HG03196 (cell line): ENCODE measurements around the gene MYO15B.

Experiments used
- ATAC-seq: cut with Tn5 transposase; IDR thresholded peaks from one replicate; pipeline ENCODE4 v1.9.1; 2021; ENCODE audit not compliant: unreplicated experiment

The MYO15B gene

DNA sequence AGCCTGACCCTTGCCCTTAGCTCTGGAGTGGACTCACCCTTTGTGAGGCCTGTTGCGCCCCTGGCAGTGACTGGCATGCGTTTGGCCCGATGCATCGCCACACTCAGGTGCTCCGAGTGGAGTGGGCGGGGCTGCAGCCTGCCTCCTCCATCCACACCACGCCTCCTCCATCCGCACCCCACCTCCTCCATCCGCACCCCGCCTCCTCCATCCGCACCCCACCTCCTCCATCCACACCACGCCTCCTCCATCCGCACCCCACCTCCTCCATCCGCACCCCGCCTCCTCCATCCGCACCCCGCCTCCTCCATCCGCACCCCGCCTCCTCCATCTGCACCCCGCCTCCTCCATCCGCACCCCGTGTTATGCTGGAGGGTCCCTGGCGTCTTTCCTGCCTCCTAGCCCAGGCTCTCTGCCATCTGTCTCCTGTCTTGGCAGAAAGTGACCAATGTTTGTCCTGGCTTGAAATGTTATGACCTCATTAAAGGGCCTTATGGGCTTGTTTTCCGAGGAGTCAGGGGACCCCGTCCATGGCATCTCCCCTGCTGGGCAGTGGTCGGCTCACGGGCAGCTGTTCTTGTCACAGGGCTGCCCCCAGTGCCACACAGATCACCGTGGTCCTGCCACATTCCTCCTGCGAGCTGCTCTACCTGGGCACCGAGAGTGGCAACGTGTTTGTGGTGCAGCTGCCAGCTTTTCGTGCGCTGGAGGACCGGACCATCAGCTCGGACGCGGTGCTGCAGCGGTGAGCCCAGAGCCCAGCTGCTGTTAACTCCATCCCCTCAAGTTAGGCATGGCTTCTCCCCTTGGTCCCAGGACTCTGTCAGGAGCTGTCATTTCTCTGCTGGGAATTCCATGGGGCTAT, 28.7 kb upstream of the MYO15B start:
- no peak for ATAC-seq

DNA sequence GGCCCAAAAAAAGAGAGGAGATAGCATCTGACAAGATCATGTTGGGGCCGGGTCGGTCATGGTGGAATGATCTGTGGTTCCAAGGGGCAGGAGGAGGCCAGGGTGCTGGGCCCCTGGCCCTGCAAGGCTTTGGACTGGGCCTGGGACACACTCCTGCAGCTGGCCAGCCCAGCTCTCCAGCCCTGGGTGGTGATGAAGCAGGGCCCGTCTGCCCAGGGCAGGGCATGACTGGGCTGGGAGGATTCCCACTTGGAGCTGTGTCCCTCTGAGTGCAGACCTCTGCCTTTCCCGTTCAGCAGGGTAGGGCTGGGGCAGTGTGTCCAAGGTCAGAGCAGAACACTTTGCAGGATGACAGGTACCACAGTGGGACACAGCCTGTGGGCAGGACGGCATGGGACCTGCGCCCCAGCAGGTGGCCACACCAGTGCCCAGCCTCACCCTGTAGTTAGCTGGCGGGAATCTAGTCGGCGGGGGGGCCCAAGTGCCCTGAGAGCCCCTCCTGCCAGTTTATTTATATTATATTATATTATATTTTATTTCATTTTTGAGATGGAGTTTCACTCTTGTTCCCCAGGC, 27.6 kb upstream of the MYO15B start:
- ATAC-seq, result no peak

DNA sequence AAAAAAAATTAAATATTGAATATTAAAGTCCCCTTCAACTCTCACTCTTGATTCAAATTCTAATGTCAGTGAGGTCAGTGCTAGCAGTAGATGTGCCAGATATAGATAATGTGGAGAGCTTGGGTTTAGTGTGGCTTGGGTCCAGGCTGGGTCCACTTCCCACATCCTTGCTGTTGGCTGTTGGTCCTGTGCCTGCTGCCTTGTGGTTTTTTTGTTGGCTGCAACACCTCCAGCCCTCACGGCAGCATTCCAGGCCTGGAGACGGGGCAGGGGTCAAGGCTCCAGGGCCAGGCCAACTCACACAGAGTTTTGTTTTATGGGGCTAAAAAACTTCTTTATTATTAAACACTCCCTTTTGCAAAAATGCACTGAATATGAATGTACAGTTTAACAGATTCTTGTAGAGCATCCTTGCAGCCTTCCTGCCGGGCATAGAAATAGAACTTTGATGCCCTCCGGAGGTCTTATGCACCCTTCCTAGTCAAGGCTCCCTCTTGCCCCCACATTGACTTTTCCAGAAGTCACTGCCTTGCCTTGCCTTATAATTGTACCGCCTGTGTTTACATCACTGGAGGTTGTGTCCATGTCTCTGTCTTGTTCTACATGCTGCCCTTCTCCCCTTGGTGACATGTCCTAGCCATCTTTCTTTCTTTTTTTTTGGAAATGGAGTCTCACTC, 25.5 kb upstream of the MYO15B start:
- ATAC-seq, result no peak

- ATAC-seq, result no peak
Observed at GRCh38 chr17:75563063-75563758, 24.4 kb upstream of the MYO15B start.

DNA sequence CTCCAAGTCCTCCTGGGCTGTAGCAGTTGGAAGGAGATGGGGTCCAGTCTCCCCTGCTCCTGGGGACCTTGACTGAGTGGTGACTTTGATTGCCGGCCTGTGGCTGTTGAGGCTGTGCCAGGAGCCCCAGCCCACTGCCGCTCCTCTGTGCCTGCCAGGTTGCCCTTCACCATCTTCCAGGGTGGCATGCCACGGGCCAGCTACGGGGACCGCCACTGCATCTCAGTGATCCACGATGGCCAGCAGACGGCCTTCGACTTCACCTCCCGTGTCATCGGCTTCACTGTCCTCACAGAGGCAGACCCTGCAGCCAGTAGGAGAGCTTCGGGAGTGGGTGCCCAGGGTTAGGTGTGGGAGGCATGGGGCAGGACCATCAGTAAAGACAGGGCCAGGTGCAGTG, 23.4 kb upstream of the MYO15B start:
- no peak for ATAC-seq

- no peak for ATAC-seq
Observed at GRCh38 chr17:75565066-75565465, 22.5 kb upstream of the MYO15B start.

GRCh38 chr17:75565618-75566017, 22.0 kb upstream of the MYO15B start:
- no peak for ATAC-seq

DNA sequence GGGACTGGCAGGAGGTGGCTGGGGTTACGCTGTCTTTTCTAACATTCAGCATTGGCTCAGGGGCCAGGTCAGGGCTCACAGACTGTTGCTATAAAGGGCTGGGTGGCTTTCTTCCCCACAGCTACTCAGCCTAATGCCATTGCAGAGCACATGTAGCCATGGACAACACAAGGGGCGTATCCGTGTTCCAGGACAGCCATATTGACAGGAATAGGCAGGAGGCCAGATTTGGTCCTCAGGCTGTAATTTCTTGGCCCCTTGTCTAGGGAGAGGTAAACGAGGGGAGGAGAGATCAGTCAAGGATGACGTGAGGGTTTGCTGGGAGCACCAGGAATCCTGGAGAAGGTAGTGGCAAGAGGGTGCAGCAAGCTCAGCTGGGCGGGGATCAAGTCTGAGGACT, 21.2 kb upstream of the MYO15B start:
- ATAC-seq, result no peak

- no peak for ATAC-seq
Observed at GRCh38 chr17:75566834-75567233, 20.8 kb upstream of the MYO15B start.

- ATAC-seq, result no peak
Observed at GRCh38 chr17:75568412-75569255, 19.0 kb upstream of the MYO15B start.

DNA sequence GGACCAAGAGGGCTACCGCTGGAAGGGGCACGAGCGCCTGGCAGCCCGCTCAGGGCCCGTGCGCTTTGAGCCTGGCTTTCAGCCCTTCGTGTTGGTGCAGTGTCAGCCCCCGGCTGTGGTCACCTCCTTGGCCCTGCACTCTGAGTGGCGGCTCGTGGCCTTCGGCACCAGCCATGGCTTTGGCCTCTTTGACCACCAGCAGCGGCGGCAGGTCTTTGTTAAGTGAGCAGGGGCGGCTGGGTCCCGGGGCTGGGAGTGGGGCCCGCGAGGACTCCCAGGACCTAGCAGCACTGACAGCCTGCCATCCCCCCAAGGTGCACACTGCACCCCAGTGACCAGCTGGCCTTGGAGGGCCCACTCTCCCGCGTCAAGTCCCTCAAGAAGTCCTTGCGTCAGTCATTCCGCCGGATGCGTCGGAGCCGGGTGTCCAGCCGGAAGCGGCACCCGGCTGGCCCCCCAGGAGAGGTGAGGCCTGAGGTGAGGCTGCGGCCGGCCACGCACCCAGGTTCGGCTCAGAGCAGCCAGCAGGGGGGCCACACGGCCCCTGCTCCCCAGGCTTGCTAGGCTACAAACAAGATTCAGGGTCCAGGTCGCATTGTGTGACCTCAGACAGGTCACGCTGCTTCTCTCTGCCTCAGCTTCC, 17.4 kb upstream of the MYO15B start:
- ATAC-seq, result no peak

GRCh38 chr17:75570772-75571171, 16.8 kb upstream of the MYO15B start:
- no peak for ATAC-seq

GRCh38 chr17:75571197-75571884, 16.3 kb upstream of the MYO15B start:
- no peak for ATAC-seq

- ATAC-seq, result no peak
Observed at GRCh38 chr17:75571885-75572215, 15.8 kb upstream of the MYO15B start.

GRCh38 chr17:75572713-75573539, 14.7 kb upstream of the MYO15B start:
- ATAC-seq, result no peak

DNA sequence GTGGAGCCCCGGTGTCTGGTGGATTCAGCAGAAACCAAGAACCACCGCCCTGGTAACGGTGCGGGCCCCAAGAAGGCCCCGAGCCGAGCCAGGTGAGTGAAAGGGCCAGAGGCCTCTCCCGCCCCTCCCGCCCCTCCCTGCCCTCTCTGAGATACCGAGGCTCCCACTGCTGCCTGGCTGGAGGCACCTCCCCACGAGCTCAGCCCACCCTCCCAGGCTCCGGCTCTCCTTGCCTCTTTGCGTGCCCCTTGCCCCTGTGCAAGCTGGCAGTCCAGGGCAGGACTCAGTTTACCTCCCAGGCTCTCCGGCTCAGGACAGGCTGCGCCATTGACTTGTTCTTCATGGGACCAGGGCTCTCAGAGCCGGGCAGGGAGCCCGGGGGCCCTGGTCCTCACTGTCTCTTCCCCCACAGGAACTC, 14.1 kb upstream of the MYO15B start:
- ATAC-seq, result no peak

- ATAC-seq, result no peak
Observed at GRCh38 chr17:75573994-75574393, 13.6 kb upstream of the MYO15B start.

DNA sequence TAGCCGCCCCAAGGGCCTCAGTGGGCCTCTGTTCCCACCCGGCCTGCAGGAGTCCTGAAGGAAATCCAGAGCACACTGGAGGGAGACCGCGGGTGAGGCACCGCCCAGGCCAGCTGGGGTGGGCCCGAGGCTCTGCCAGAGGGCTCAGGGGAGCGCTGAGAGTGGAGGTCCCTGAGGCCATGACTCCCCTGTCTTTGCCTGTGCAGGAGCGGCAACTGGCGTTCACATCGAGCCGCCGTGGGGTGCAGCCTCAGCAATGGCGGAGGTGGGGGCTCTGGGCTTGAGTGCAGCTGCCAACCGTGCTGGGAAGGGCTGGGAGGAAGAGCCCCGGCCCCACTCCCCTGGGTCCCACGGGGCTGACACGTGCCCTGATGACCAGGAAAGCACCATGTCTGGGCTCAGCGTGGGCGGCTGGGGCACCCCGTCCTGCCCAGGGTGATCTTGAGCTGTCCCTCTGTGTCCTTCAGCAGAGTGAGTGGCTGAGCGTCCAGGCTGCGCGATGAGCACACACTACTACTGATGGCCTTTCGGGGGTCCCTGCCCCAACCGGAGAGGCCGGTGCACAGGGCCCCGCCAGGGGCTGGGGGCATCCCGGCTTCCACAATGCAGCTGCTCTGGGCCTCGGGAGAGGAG, 13.1 kb upstream of the MYO15B start:
- ATAC-seq, result no peak
